Gastrocnemius medialis (tissue), 4 donors: Measurements from ENCODE around the gene CAMK2D.

Source experiments
- CTCF ChIP-seq, 5 experiments: fragments of 450-650 bp in 3 of 5; fragments of 200-600 bp in 2 of 5; sonication (generic) in 2 of 5; IDR thresholded peaks in 4 of 5; conservative IDR thresholded peaks in 1 of 5; 1 replicate in 4 of 5; 2 replicates in 1 of 5; pipeline ENCODE4 v1.5.1; 2016 to 2019; ENCODE audit warnings: antibody characterized with exemption in 5 of 5, mild to moderate bottlenecking in 3 of 5, moderate library complexity in 3 of 5
- POLR2A ChIP-seq, 2 donors: fragments of 450-650 bp; IDR thresholded peaks; one replicate each; pipeline ENCODE4 v1.6.1; 2017; ENCODE audit warnings: antibody characterized with exemption in 2 of 2, mild to moderate bottlenecking in 2 of 2, moderate library complexity in 2 of 2

- TF ChIP-seq CTCF (IDR thresholded peaks at IDR 0.05 in 4 of 5, conservative IDR thresholded peaks at IDR 0.05 in 1 of 5) (no peak), POLR2A (IDR thresholded peaks at IDR 0.05) (no peak)
Observed at GRCh38 chr4:113591982-113592381, 169.6 kb downstream of the CAMK2D start.
